ENCODE data around the gene FBL. TPM values are rescaled to one million over a fixed set of nuclear protein-coding genes. Genes with fewer than 3 reads are reported as not detected.

FBL gene
- total RNA-seq, 2 donors from 2014 or later = 52.7 to 103 TPM

DNA sequence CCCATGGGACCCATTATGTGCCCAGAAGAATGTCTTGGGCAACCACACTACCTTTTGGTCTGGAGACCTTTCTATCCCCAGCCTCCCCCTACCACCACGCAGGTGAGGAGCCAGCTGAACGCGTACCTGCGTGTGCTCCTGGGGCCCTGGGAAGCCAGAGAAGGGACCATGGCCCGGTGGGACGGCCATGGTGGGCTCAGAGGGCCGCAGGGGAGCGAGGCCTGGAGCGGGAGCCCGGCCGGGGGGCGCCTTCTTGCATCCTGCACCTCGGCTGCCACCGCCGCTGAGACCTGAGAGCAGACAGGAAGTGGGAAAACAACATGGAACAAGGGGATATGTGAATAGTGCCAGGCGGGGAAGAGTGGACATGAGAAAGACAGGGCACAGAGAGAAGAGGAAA lies 14.5 kb downstream of the FBL start:
- Histone ChIP-seq H3K27ac (no peak overlapping the region), H3K9me3 (no peaks in the 10 kb centered on the region), H3K4me3 (no peak overlapping the region), H3K36me3 (peaks cover 34% of the 10 kb centered on the region), H3K27me3 (replicated peaks; ENCODE audit: insufficient read depth) (no peaks in the 10 kb centered on the region), H3K4me1 (ENCODE audit: control insufficient read depth in 1 of 2, low read depth in 2 of 2) (peaks cover 7 to 15% of the 10 kb centered on the region in 2 donors)
- DNase-seq (ENCODE audit: low spot score) (no peak), ATAC-seq (ENCODE audit: insufficient number of reproducible peaks, low FRiP score, low read depth) (no peak)
- TF ChIP-seq, protein P1, sequence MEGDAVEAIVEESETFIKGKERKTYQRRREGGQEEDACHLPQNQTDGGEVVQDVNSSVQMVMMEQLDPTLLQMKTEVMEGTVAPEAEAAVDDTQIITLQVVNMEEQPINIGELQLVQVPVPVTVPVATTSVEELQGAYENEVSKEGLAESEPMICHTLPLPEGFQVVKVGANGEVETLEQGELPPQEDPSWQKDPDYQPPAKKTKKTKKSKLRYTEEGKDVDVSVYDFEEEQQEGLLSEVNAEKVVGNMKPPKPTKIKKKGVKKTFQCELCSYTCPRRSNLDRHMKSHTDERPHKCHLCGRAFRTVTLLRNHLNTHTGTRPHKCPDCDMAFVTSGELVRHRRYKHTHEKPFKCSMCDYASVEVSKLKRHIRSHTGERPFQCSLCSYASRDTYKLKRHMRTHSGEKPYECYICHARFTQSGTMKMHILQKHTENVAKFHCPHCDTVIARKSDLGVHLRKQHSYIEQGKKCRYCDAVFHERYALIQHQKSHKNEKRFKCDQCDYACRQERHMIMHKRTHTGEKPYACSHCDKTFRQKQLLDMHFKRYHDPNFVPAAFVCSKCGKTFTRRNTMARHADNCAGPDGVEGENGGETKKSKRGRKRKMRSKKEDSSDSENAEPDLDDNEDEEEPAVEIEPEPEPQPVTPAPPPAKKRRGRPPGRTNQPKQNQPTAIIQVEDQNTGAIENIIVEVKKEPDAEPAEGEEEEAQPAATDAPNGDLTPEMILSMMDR (IDR thresholded peaks at IDR 0.05) = no peak

DNA sequence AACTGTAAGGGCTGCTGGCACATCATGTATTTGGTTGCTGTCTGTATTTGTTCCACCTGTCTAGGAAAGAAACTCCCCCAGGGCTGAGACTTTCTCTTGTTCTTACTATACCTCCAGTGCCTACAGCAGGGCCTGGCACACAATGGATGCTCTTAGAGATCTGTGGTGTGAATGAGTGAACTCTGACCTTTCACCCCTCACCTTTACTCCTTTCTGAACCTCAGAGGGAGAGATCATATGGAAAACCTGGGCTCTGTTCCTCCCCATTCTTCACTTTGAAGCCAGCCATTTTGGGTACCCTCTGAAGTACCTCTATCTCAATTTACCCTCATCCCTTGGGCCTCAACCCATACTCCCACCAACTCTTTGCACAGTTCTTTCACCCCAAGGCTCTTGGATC lies 15.3 kb downstream of the FBL start:
- ATAC-seq (ENCODE audit: insufficient number of reproducible peaks, low FRiP score, low read depth) = no peak
- TF ChIP-seq, protein P1 (IDR thresholded peaks at IDR 0.05) = no peak
- no peak for DNase-seq (ENCODE audit: low spot score)

DNA sequence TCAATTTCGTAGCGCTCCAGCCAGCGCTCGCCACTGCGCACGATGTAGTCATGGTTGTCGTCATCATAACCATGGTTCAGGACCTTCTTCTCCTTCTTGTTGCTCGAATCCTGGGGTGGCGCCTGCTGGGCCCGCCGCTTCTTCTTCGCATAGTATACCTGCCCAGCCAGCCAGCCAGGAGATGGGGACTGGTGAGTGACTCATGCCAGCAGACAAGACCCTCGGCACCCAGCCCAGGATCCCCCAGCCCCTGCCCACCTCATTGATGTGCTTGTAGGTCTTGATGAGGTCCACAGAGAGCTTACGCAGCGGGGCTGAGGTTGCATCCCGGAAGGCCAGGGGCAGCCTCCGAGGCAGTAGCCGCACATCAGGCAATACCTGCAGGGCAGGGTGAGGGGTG lies 15.8 kb downstream of the FBL start:
- TF ChIP-seq, protein P1 (IDR thresholded peaks at IDR 0.05) = no peak
- ATAC-seq (ENCODE audit: insufficient number of reproducible peaks, low FRiP score, low read depth) (no peak), DNase-seq (ENCODE audit: low spot score) (no peak)
- Histone ChIP-seq H3K27me3 (replicated peaks; ENCODE audit: insufficient read depth) (no peaks in the 10 kb centered on the region), H3K4me3 (no peak overlapping the region), H3K4me1 (ENCODE audit: control insufficient read depth in 1 of 2, low read depth in 2 of 2) (peaks cover 7 to 15% of the 10 kb centered on the region in 2 donors), H3K27ac (no peak overlapping the region), H3K36me3 (peaks cover 33% of the 10 kb centered on the region), H3K9me3 (no peaks in the 10 kb centered on the region)

More for the DNA sequence above, 15.3 kb downstream of the FBL start:
- Histone ChIP-seq H3K27ac (no peak overlapping the region), H3K9me3 (no peaks in the 10 kb centered on the region), H3K27me3 (replicated peaks; ENCODE audit: insufficient read depth) (no peaks in the 10 kb centered on the region), H3K4me3 (no peak overlapping the region), H3K4me1 (ENCODE audit: control insufficient read depth in 1 of 2, low read depth in 2 of 2) (peaks cover 7 to 15% of the 10 kb centered on the region in 2 donors), H3K36me3 (peaks cover 31% of the 10 kb centered on the region)

DNA sequence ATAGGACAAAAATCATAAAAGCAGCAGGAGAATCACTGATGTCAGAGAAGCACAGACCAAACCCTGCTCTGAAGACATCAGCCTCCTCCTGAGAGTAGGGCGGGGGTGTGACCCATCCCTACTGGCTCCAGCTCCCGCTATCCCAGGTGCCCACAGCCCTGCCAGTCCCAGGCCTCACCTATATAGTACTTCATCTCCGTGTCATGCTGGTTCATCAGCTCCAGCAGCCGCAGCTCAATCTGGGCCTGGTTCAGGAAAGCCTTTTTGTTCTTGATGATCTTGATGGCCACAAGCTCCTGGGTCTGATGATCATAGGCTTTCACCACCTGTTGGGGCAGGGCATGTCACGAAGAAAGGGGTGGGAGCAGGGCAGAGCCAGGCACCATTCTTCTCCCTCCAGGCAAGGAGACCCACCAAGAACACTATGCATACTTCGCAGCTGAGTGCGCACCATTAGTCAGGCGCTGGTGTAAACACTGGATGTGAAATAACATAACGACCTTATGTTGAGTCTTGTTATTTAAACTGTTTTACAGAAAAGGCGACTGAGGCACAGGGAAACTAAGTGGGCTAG lies 16.4 kb downstream of the FBL start:
- Histone ChIP-seq H3K27me3 (replicated peaks; ENCODE audit: insufficient read depth) (no peaks in the 10 kb centered on the region), H3K9me3 (no peaks in the 10 kb centered on the region), H3K4me1 (ENCODE audit: control insufficient read depth in 1 of 2, low read depth in 2 of 2) (peaks cover 7 to 19% of the 10 kb centered on the region in 2 donors), H3K27ac (no peak overlapping the region), H3K36me3 (peaks cover 33% of the 10 kb centered on the region), H3K4me3 (no peak overlapping the region)
- no peak for ATAC-seq (ENCODE audit: insufficient number of reproducible peaks, low FRiP score, low read depth)
- DNase-seq (ENCODE audit: low spot score) = no peak
- TF ChIP-seq, protein P1 (IDR thresholded peaks at IDR 0.05) = no peak

DNA sequence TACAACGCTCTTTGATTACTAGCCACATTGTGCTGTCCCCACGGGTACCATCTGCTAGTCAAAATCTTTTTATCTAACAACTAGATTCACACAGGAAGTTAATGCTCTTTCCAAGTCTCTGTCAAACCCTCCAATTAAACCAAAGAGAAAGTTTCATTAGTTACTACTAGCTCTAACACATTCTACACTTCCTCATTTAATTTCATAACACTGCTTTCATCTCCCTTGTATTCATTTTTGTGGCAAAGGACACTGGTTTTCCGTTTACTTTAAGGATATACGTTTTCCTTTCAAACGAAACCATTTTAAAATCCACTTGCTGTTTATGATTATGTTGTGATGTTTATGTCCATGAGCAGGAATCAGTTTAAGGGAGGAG lies 17.5 kb downstream of the FBL start:
- no peak overlapping the region for H3K27ac ChIP-seq
- no peak for DNase-seq (ENCODE audit: low spot score)
- H3K9me3 ChIP-seq = no peaks in the 10 kb centered on the region
- H3K27me3 ChIP-seq (replicated peaks; ENCODE audit: insufficient read depth) = no peaks in the 10 kb centered on the region
- H3K36me3 ChIP-seq = peaks cover 33% of the 10 kb centered on the region
- TF ChIP-seq, protein P1 (IDR thresholded peaks at IDR 0.05) = no peak
- peaks cover 8 to 24% of the 10 kb centered on the region in 2 donors for H3K4me1 ChIP-seq (ENCODE audit: control insufficient read depth in 1 of 2, low read depth in 2 of 2)
- ATAC-seq (ENCODE audit: insufficient number of reproducible peaks, low FRiP score, low read depth) = no peak
- H3K4me3 ChIP-seq = no peak overlapping the region
